ENCODE results near the gene COL23A1.

GRCh38 chr5:178349625-178350353, 240.4 kb downstream of the COL23A1 start:
- TF ChIP-seq CTCF (conservative IDR thresholded peaks at IDR 0.05; ENCODE audit: low read depth, low read length) (no peak), EZH2 (IDR thresholded peaks at IDR 0.05; ENCODE audit: borderline replicate concordance, low read depth, low read length, poor library complexity, severe bottlenecking) (no peak)
